HepG2 (cell line): ENCODE data around the gene RAPGEFL1. TPM values are rescaled to one million over a fixed set of nuclear protein-coding genes. Genes with fewer than 3 reads are reported as not detected.

ENCODE experiments used
- ERF ChIP-seq: IDR thresholded peaks from 2 replicates; pipeline ENCODE4 v1.6.1; 2018; ENCODE audit warnings: missing biosample characterization, missing genetic modification reagents
- ESRRA ChIP-seq: sonication (generic); formaldehyde crosslinking; IDR thresholded peaks from 2 replicates; pipeline ENCODE4 v1.5.1; 2020; ENCODE audit warnings: mild to moderate bottlenecking, low read depth, missing genetic modification reagents
- HDAC2 ChIP-seq: sonication (generic); formaldehyde crosslinking; IDR thresholded peaks from 2 replicates; pipeline ENCODE4 v1.4.0; 2020; ENCODE audit warnings: missing genetic modification reagents
- HNRNPK ChIP-seq: fragments of 200-400 bp; formaldehyde crosslinking; IDR thresholded peaks from 2 replicates; pipeline ENCODE4 v1.6.1; 2018; ENCODE audit warnings: low read length, low read depth, moderate library complexity, mild to moderate bottlenecking; ENCODE audit not compliant: poor library complexity, severe bottlenecking
- KLF16 ChIP-seq, 2 experiments: sonication (generic) in 1 of 2; formaldehyde crosslinking in 1 of 2; IDR thresholded peaks; 2 replicates each; pipeline versions ENCODE4 v1.6.1 to v1.8.0; 2016 to 2023; ENCODE audit warnings: missing genetic modification reagents in 2 of 2, missing compliant biosample characterization in 1 of 2
- MXD3 ChIP-seq: IDR thresholded peaks from 2 replicates; pipeline ENCODE4 v1.6.1; 2016; ENCODE audit warnings: mild to moderate bottlenecking, missing biosample characterization, missing genetic modification reagents
- NFATC3 ChIP-seq: sonication (generic); formaldehyde crosslinking; IDR thresholded peaks from 2 replicates; pipeline ENCODE4 v1.5.1; 2020; ENCODE audit warnings: mild to moderate bottlenecking, missing genetic modification reagents
- RARA ChIP-seq: IDR thresholded peaks from 2 replicates; pipeline ENCODE4 v1.6.1; 2016; ENCODE audit warnings: missing genetic modification reagents, missing compliant biosample characterization
- SMAD1 ChIP-seq: sonication (generic); formaldehyde crosslinking; IDR thresholded peaks from 2 replicates; pipeline ENCODE4 v1.4.0; 2020; ENCODE audit warnings: missing genetic modification reagents, low read depth, mild to moderate bottlenecking, borderline replicate concordance
- SNAPC2 ChIP-seq: sonication (generic); formaldehyde crosslinking; IDR thresholded peaks from 2 replicates; pipeline ENCODE4 v1.8.1; 2022; ENCODE audit warnings: mild to moderate bottlenecking, missing genetic modification reagents
- SOX6 ChIP-seq, 2 experiments: fragments of 450-650 bp in 1 of 2; sonication (generic) in 1 of 2; formaldehyde crosslinking in 1 of 2; IDR thresholded peaks; 2 replicates each; pipeline versions ENCODE4 v1.4.0 to v1.6.1; 2017 to 2020; ENCODE audit warnings: antibody characterized with exemption in 1 of 2, mild to moderate bottlenecking in 1 of 2, missing genetic modification reagents in 1 of 2
- SP2 ChIP-seq: sonication (generic); formaldehyde crosslinking; IDR thresholded peaks from 2 replicates; pipeline ENCODE4 v1.5.1; 2020; ENCODE audit warnings: mild to moderate bottlenecking, missing genetic modification reagents
- ZBTB39 ChIP-seq: sonication (generic); formaldehyde crosslinking; IDR thresholded peaks from 2 replicates; pipeline ENCODE4 v1.5.0; 2020; ENCODE audit warnings: missing genetic modification reagents
- ZFYVE20 ChIP-seq: sonication (generic); formaldehyde crosslinking; IDR thresholded peaks from 2 replicates; pipeline ENCODE4 v1.8.0; 2023; ENCODE audit warnings: low read depth, mild to moderate bottlenecking, moderate library complexity, missing genetic modification reagents, borderline replicate concordance
- ZNF703 ChIP-seq: sonication (generic); formaldehyde crosslinking; IDR thresholded peaks from 2 replicates; pipeline ENCODE4 v1.5.1; 2020; ENCODE audit warnings: missing genetic modification reagents, mild to moderate bottlenecking, moderate library complexity, borderline replicate concordance
- ZNF720 ChIP-seq: sonication (generic); formaldehyde crosslinking; IDR thresholded peaks from 2 replicates; pipeline ENCODE4 v1.4.0; 2020; ENCODE audit warnings: missing genetic modification reagents
- ZNF746 ChIP-seq: sonication (generic); formaldehyde crosslinking; IDR thresholded peaks from 2 replicates; pipeline ENCODE4 v1.8.0; 2022; ENCODE audit warnings: mild to moderate bottlenecking, missing genetic modification reagents
- polyA plus RNA-seq, 8 experiments: library from polyadenylated mRNA; depleted of rRNA in 3 of 8; stranded (reverse) in 7 of 8; unstranded in 1 of 8; fragments of >200 nt; fragmentation: Illumina TruSeq in 4 of 8; extraction: Trizol in 4 of 8; gene quantifications; 2 replicates each; pipeline versions ENCODE4 v1.2.1 to v1.2.3, GENCODE V29; 2011 to 2016; ENCODE audit warnings: low read depth in 4 of 8, missing spikeins in 1 of 8, mixed read lengths in 1 of 8; ENCODE audit not compliant: insufficient read depth in 1 of 8
- total RNA-seq, 5 experiments: library from RNA; depleted of rRNA; stranded (reverse); fragments of >200 nt; fragmentation: Illumina TruSeq; extraction: Trizol; gene quantifications; 2 replicates each; pipeline ENCODE4 v1.2.3, GENCODE V29; 2016; ENCODE audit warnings: low read depth in 1 of 5
- TF ChIP-seq, protein P1 (sequence below): sonication (generic); formaldehyde crosslinking; IDR thresholded peaks from 2 replicates; pipeline ENCODE4 v1.5.0; 2020; ENCODE audit warnings: mild to moderate bottlenecking, missing genetic modification reagents
- TF ChIP-seq, protein P2 (sequence below): sonication (generic); formaldehyde crosslinking; conservative IDR thresholded peaks from 2 replicates; pipeline ENCODE4 v1.8.1; 2023; ENCODE audit warnings: missing genetic modification reagents

Gene RAPGEFL1
- total and polyA plus RNA-seq, 2 of the 13 experiments (the other 11 are each of a cell fraction or from before 2014, with no cell fraction given): 4.5 to 7.8 TPM

DNA sequence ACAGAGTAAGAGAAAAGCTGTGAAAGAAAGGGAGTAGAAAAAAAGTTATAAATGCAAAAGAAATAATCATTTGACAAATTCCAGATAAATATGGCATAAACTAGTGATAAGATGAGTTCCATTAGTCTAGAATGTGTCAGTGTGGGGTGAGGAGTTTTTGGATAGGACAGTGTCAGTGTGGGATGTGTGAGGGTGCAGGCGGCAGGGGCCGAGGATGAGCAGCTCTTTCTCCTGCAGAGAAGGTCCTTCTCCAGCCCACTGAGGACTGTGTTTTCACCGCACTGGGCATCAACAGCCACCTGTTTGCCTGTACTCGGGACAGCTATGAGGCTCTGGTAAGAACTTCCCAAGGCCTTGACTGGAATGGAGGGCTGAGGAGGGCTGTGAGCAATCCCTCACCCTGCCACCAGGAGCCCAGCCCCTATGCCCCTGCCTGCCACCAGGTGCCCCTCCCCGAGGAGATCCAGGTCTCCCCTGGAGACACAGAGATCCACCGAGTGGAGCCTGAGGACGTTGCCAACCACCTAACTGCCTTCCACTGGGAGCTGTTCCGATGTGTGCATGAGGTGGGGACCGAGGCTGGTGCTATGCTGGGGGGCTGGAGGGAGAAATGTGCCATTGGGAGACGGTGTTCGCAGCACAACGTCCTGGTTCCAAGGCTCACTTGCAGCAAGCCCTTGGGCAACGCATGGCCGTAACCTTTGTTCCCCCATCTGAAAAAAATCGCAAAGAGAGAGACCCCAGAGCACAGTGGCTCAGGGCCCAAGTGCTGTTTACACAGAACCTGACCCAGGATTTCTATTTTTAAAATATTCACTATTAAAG lies 13.1 kb downstream of the RAPGEFL1 start (continued):
- TF ChIP-seq, protein P1, sequence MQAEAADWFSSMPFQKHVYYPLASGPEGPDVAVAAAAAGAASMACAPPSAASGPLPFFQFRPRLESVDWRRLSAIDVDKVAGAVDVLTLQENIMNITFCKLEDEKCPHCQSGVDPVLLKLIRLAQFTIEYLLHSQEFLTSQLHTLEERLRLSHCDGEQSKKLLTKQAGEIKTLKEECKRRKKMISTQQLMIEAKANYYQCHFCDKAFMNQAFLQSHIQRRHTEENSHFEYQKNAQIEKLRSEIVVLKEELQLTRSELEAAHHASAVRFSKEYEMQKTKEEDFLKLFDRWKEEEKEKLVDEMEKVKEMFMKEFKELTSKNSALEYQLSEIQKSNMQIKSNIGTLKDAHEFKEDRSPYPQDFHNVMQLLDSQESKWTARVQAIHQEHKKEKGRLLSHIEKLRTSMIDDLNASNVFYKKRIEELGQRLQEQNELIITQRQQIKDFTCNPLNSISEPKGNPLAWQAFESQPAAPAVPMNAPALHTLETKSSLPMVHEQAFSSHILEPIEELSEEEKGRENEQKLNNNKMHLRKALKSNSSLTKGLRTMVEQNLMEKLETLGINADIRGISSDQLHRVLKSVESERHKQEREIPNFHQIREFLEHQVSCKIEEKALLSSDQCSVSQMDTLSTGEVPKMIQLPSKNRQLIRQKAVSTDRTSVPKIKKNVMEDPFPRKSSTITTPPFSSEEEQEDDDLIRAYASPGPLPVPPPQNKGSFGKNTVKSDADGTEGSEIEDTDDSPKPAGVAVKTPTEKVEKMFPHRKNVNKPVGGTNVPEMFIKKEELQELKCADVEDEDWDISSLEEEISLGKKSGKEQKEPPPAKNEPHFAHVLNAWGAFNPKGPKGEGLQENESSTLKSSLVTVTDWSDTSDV: no peak
- TF ChIP-seq ESRRA (CRISPR knock-in tag): no peak
- TF ChIP-seq SNAPC2: no peak
- no peak for TF ChIP-seq ZFYVE20 (CRISPR knock-in tag)
- TF ChIP-seq SMAD1 (CRISPR knock-in tag): no peak
- 0 out of 2 replicates have a peak, but pooled peaks have one; percentile 6 for TF ChIP-seq RARA (CRISPR knock-in tag)
- 0 out of 2 replicates have a peak, but pooled peaks have one; percentile 31 for TF ChIP-seq ZNF720
- TF ChIP-seq SOX6 (IDR thresholded peaks at IDR 0.05): no peak
- 0 out of 2 replicates have a peak, but pooled peaks have one; percentile 25 for TF ChIP-seq SOX6 (CRISPR knock-in tag; IDR thresholded peaks at IDR 0.05)
- TF ChIP-seq ZBTB39 (CRISPR knock-in tag): peak; percentile 39; the same call in 1 of the 2 replicates
- TF ChIP-seq ERF (CRISPR knock-in tag): 0 out of 2 replicates have a peak, but pooled peaks have one; percentile 5
- 0 out of 2 replicates have a peak, but pooled peaks have one; percentile 31 for TF ChIP-seq HDAC2 (CRISPR knock-in tag)
- TF ChIP-seq KLF16 (CRISPR knock-in tag; IDR thresholded peaks at IDR 0.05): 0 out of 4 replicates have a peak, but pooled peaks of 1 of the 2 experiments have one; percentile 17
- TF ChIP-seq, protein P2, sequence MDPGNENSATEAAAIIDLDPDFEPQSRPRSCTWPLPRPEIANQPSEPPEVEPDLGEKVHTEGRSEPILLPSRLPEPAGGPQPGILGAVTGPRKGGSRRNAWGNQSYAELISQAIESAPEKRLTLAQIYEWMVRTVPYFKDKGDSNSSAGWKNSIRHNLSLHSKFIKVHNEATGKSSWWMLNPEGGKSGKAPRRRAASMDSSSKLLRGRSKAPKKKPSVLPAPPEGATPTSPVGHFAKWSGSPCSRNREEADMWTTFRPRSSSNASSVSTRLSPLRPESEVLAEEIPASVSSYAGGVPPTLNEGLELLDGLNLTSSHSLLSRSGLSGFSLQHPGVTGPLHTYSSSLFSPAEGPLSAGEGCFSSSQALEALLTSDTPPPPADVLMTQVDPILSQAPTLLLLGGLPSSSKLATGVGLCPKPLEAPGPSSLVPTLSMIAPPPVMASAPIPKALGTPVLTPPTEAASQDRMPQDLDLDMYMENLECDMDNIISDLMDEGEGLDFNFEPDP (CRISPR knock-in tag): 0 out of 2 replicates have a peak, but pooled peaks have one; percentile 86
- TF ChIP-seq HNRNPK: no peak
- no peak for TF ChIP-seq NFATC3 (CRISPR knock-in tag)
- peak; percentile 40; the same call in 1 of the 2 replicates for TF ChIP-seq MXD3 (CRISPR knock-in tag)
- TF ChIP-seq ZNF703 (CRISPR knock-in tag): no peak
- TF ChIP-seq SP2 (CRISPR knock-in tag): no peak
- 0 out of 2 replicates have a peak, but pooled peaks have one; percentile 11 for TF ChIP-seq ZNF746 (CRISPR knock-in tag)
